HEK293T (cell line): ENCODE measurements around the gene GATAD2B.

Experiments used
- NFRKB ChIP-seq: fragments of 450-650 bp; IDR thresholded peaks from 2 replicates; pipeline ENCODE4 v1.6.1; 2016; ENCODE audit warnings: mild to moderate bottlenecking, moderate library complexity
- TF ChIP-seq, protein P1 (sequence below): fragments of 450-650 bp; IDR thresholded peaks from 2 replicates; pipeline ENCODE4 v1.6.1; 2016

DNA sequence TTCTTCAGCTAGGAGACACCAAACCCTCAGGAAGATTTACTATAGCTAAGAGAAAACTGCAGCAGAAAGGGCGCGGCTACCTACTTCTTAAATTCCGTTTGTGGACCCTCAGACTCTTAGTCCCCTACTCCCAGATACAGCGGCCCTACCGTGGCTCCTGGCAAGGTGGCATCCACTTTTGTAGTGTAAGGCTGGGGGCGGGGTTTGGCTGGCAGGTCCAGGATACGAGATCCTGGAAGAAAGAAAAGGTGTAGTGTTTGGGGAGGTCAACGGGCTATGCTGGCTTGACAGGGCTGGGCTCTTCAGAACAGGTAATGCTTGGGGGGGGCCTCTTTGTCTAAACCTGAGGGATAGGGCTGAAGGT lies 45.2 kb upstream of the GATAD2B start:
- no peak for TF ChIP-seq NFRKB
- TF ChIP-seq, protein P1, sequence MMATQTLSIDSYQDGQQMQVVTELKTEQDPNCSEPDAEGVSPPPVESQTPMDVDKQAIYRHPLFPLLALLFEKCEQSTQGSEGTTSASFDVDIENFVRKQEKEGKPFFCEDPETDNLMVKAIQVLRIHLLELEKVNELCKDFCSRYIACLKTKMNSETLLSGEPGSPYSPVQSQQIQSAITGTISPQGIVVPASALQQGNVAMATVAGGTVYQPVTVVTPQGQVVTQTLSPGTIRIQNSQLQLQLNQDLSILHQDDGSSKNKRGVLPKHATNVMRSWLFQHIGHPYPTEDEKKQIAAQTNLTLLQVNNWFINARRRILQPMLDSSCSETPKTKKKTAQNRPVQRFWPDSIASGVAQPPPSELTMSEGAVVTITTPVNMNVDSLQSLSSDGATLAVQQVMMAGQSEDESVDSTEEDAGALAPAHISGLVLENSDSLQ: no peak
